Nephron progenitor cell (in vitro differentiated cells): ENCODE results near the gene FOXD3.
"Not testable (repeated sequence)": the region's sequence is repeated elsewhere in the genome, so short reads cannot be mapped to it uniquely, and the experiment has no call there.

ENCODE experiments used
- DNase-seq: peaks from one replicate; pipeline ENCODE4 v3.0.0; 2021
- H3K27ac Mint-ChIP-seq: 2 replicates; pipeline ENCODE4 v1.8.0; 2021; ENCODE audit warnings: mild to moderate bottlenecking, moderate library complexity, mixed read lengths
- H3K27me3 Mint-ChIP-seq: 2 replicates; pipeline ENCODE4 v1.8.0; 2021; ENCODE audit warnings: mild to moderate bottlenecking, low read depth, mixed read lengths; ENCODE audit not compliant: poor library complexity
- H3K36me3 Mint-ChIP-seq: 2 replicates; pipeline ENCODE4 v1.8.0; 2021; ENCODE audit warnings: low read depth, mixed read lengths
- H3K4me1 Mint-ChIP-seq: 2 replicates; pipeline ENCODE4 v1.8.0; 2021; ENCODE audit warnings: mixed read lengths
- H3K4me3 Mint-ChIP-seq: 2 replicates; pipeline ENCODE4 v1.8.0; 2021; ENCODE audit warnings: mild to moderate bottlenecking, moderate library complexity, mixed read lengths
- H3K9me3 Mint-ChIP-seq: 2 replicates; pipeline ENCODE4 v1.8.0; 2021; ENCODE audit warnings: mild to moderate bottlenecking, moderate library complexity, mixed read lengths
- CTCF ChIP-seq: fragments of 200-600 bp; sonication (generic); IDR thresholded peaks from 2 replicates; pipeline ENCODE4 v1.5.0; 2021; ENCODE audit warnings: antibody characterized with exemption

FOXD3 gene

DNA sequence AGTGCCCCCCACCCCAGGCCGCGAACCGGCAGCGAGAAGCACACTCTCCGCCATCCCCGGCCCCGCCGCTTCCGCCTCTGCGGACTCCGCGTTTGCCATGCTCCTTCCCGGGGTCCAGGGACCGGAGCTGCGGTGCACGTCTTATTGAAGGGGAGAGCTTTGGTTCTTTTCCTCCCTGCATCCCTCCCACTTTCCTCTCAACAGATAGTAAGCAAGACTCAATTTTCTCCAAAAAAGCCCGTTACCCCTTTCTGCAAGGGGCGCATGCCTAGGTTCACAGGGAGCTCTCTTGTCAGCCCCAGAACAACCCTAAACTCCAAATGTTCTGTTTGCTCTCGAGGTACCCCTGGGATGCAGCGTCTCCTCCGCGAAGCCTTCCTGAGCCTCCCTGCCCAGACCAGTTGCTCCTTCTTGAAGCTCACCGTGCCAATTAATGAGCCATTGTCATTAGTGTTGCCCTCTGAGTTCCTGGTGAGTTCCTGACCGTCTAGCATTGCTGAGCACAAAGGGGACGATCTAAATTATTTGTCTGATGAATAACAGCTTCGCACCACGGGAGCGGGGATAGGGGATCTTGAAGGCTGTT is 8.1 kb downstream of the FOXD3 start:
- H3K9me3 Mint-ChIP-seq: peaks cover 3% of the 10 kb centered on the region
- H3K4me3 Mint-ChIP-seq: peak overlapping the region; percentile 67
- H3K27me3 Mint-ChIP-seq: peaks cover 100% of the 10 kb centered on the region
- peak; percentile 42 for DNase-seq
- no peaks in the 10 kb centered on the region for H3K36me3 Mint-ChIP-seq
- peaks cover 18% of the 10 kb centered on the region for H3K4me1 Mint-ChIP-seq
- no peak for TF ChIP-seq CTCF
- no peak overlapping the region for H3K27ac Mint-ChIP-seq

- H3K36me3 Mint-ChIP-seq: no peaks in the 10 kb centered on the region
- H3K27ac Mint-ChIP-seq: no peak overlapping the region
- TF ChIP-seq CTCF: no peak
- peaks cover 7% of the 10 kb centered on the region for H3K27me3 Mint-ChIP-seq
- H3K4me3 Mint-ChIP-seq: no peak overlapping the region
- no peaks in the 10 kb centered on the region for H3K4me1 Mint-ChIP-seq
- no peak for DNase-seq
- no peaks in the 10 kb centered on the region for H3K9me3 Mint-ChIP-seq
Measured at GRCh38 chr1:63342402-63342801, 20.0 kb downstream of the FOXD3 start.

- H3K4me1 Mint-ChIP-seq: no peaks in the 10 kb centered on the region
- no peaks in the 10 kb centered on the region for H3K36me3 Mint-ChIP-seq
- no peak for TF ChIP-seq CTCF
- no peak overlapping the region for H3K4me3 Mint-ChIP-seq
- no peaks in the 10 kb centered on the region for H3K9me3 Mint-ChIP-seq
- no peak overlapping the region for H3K27ac Mint-ChIP-seq
- no peak for DNase-seq
- H3K27me3 Mint-ChIP-seq: peaks cover 10% of the 10 kb centered on the region
Measured at GRCh38 chr1:63343922-63344321, 21.6 kb downstream of the FOXD3 start.

DNA sequence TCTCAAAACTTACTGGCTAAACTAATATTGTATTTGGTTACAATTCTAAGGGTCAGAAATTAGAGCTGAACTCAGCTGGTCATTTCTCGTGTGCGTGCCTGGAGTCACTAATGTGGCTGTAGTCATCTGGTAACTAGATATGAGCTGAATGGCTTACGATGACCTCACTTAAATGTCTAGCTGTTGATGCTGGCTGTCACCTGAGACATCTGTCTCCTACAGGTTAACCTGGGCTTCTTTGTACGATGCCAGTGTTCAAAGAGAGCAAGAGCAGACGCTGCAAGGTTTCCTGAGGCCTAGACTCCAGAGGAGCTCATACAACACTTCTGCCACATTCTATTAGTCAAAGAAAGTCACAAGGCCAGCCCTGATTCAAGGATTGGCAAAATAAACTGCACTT is 28.0 kb downstream of the FOXD3 start:
- no peak for DNase-seq
- TF ChIP-seq CTCF: no peak
- peaks cover 39% of the 10 kb centered on the region for H3K27me3 Mint-ChIP-seq
- no peaks in the 10 kb centered on the region for H3K36me3 Mint-ChIP-seq
- no peaks in the 10 kb centered on the region for H3K9me3 Mint-ChIP-seq
- H3K4me1 Mint-ChIP-seq: no peaks in the 10 kb centered on the region
- no peak overlapping the region for H3K4me3 Mint-ChIP-seq
- H3K27ac Mint-ChIP-seq: no peak overlapping the region

- H3K27me3 Mint-ChIP-seq: peaks cover 42% of the 10 kb centered on the region
- no peak overlapping the region for H3K4me3 Mint-ChIP-seq
- H3K27ac Mint-ChIP-seq: no peak overlapping the region
- DNase-seq: no peak
- H3K36me3 Mint-ChIP-seq: no peaks in the 10 kb centered on the region
- TF ChIP-seq CTCF: no peak
- no peaks in the 10 kb centered on the region for H3K4me1 Mint-ChIP-seq
- H3K9me3 Mint-ChIP-seq: peaks cover 3% of the 10 kb centered on the region
Measured at GRCh38 chr1:63352736-63353135, 30.4 kb downstream of the FOXD3 start.

- H3K27ac Mint-ChIP-seq, DNase-seq, H3K4me3 Mint-ChIP-seq, H3K4me1 Mint-ChIP-seq, H3K9me3 Mint-ChIP-seq, H3K36me3 Mint-ChIP-seq: not testable (repeated sequence)
- peaks cover 35% of the 10 kb centered on the region for H3K27me3 Mint-ChIP-seq
Measured at GRCh38 chr1:63356234-63356633, 33.9 kb downstream of the FOXD3 start.
